Smooth muscle cell (in vitro differentiated cells): ENCODE measurements around the gene YPEL5. TPM values are rescaled to one million over a fixed set of nuclear protein-coding genes. Genes with fewer than 3 reads are reported as not detected.
A peak's percentile ranks its signal among the peaks of the same experiment; 100 is the strongest.

ENCODE experiments used
- DNase-seq: peaks from one replicate; lab custom pipeline; 2025; ENCODE audit not compliant: unreplicated experiment; lab: John Stamatoyannopoulos, UW
- H2AFZ ChIP-seq: fragments of 200-600 bp; sonication (generic); 2 replicates; pipeline ENCODE4 v1.6.0; 2016; ENCODE audit warnings: antibody characterized with exemption, low read depth, mild to moderate bottlenecking
- H3F3A ChIP-seq: fragments of 200-600 bp; sonication (generic); 2 replicates; pipeline ENCODE4 v1.6.0; 2017; ENCODE audit warnings: antibody characterized with exemption, low read depth
- H3K27ac ChIP-seq: fragments of 200-600 bp; sonication (generic); 2 replicates; pipeline ENCODE4 v1.5.1; 2016; ENCODE audit warnings: low read depth, mild to moderate bottlenecking
- H3K27me3 ChIP-seq: fragments of 200-600 bp; sonication (generic); 2 replicates; pipeline ENCODE4 v1.6.1; 2016; ENCODE audit warnings: low read depth, mild to moderate bottlenecking
- H3K36me3 ChIP-seq: fragments of 200-600 bp; sonication (generic); 2 replicates; pipeline ENCODE4 v1.5.1; 2016; ENCODE audit warnings: low read depth
- H3K4me1 ChIP-seq: fragments of 200-600 bp; sonication (generic); 2 replicates; pipeline ENCODE4 v1.5.1; 2016; ENCODE audit warnings: low read depth
- H3K4me2 ChIP-seq: fragments of 200-600 bp; sonication (generic); 2 replicates; pipeline ENCODE4 v1.6.0; 2016; ENCODE audit warnings: mild to moderate bottlenecking
- H3K4me3 ChIP-seq: fragments of 200-600 bp; sonication (generic); 2 replicates; pipeline ENCODE4 v1.5.1; 2016; ENCODE audit warnings: mild to moderate bottlenecking
- H3K79me2 ChIP-seq: fragments of 200-600 bp; sonication (generic); 2 replicates; pipeline ENCODE4 v1.6.0; 2016; ENCODE audit warnings: low read depth, mild to moderate bottlenecking
- H3K9ac ChIP-seq: fragments of 200-600 bp; sonication (generic); 2 replicates; pipeline ENCODE4 v1.6.0; 2016; ENCODE audit warnings: low read depth
- H3K9me3 ChIP-seq: fragments of 200-600 bp; sonication (generic); replicated peaks from 2 replicates; pipeline ENCODE4 v1.5.1; 2016; ENCODE audit warnings: low read depth
- H4K20me1 ChIP-seq: fragments of 200-600 bp; sonication (generic); 2 replicates; pipeline ENCODE4 v1.6.0; 2016; ENCODE audit warnings: low read depth
- CTCF ChIP-seq: fragments of 200-600 bp; sonication (generic); IDR thresholded peaks from 2 replicates; pipeline ENCODE4 v1.5.1; 2017; ENCODE audit warnings: borderline replicate concordance, mild to moderate bottlenecking, antibody characterized with exemption; ENCODE audit not compliant: insufficient read depth, poor library complexity, severe bottlenecking
- WGBS: methylation state at CpG from one replicate; pipeline ENCODE4 v1.1.7; 2016; ENCODE audit warnings: low lambda C conversion rate; 5-methylcytosine and 5-hydroxymethylcytosine counted together
- polyA plus RNA-seq: library from polyadenylated mRNA; unstranded; fragments of >200 nt; fragmentation: Nextera tagmentation; extraction: Ambion mirVana; gene quantifications from 2 replicates; pipeline ENCODE4 v1.2.1, GENCODE V29; 2016
- total RNA-seq: library from RNA; depleted of rRNA; stranded (reverse); fragments of >200 nt; gene quantifications from 2 replicates; pipeline ENCODE4 v1.2.3, GENCODE V29; 2014

The YPEL5 gene
- total and polyA plus RNA-seq, 2 experiments from 2014 or later: 95.7 to 155 TPM

- H3K79me2 ChIP-seq: no peaks in the 10 kb centered on the region
- peak; percentile 84 for TF ChIP-seq CTCF
- H3K4me1 ChIP-seq: no peaks in the 10 kb centered on the region
- no peak overlapping the region for H3K9ac ChIP-seq
- no peaks in the 10 kb centered on the region for H3K36me3 ChIP-seq
- no peaks in the 10 kb centered on the region for H3K9me3 ChIP-seq
- DNase-seq: no peak
- WGBS: 21% methylated on average over 7 of the region's 7 CpGs
- H3K4me2 ChIP-seq: no peak overlapping the region
- no peak overlapping the region for H2AFZ ChIP-seq
- peak overlapping the region; percentile 71 for H3K27ac ChIP-seq
- no peak overlapping the region for H3K4me3 ChIP-seq
- no peaks in the 10 kb centered on the region for H3K27me3 ChIP-seq
- peaks cover 32% of the 10 kb centered on the region for H4K20me1 ChIP-seq
- H3F3A ChIP-seq: peaks cover 21% of the 10 kb centered on the region
These were observed 18.3 kb downstream of the YPEL5 start for GRCh38 chr2:30165050-30165520.

- H4K20me1 ChIP-seq: peaks cover 26% of the 10 kb centered on the region
- no peaks in the 10 kb centered on the region for H3K4me1 ChIP-seq
- no peak overlapping the region for H3K27ac ChIP-seq
- no peaks in the 10 kb centered on the region for H3K79me2 ChIP-seq
- no peaks in the 10 kb centered on the region for H3K27me3 ChIP-seq
- H3K9me3 ChIP-seq: no peaks in the 10 kb centered on the region
- no peaks in the 10 kb centered on the region for H3K36me3 ChIP-seq
- WGBS: 93% methylated on average over 4 of the region's 4 CpGs
- H3K9ac ChIP-seq: no peak overlapping the region
- no peak overlapping the region for H3K4me3 ChIP-seq
- no peak for TF ChIP-seq CTCF
- no peak overlapping the region for H3K4me2 ChIP-seq
- H2AFZ ChIP-seq: no peak overlapping the region
- no peak for DNase-seq
- H3F3A ChIP-seq: peaks cover 21% of the 10 kb centered on the region
These were observed 18.8 kb downstream of the YPEL5 start for GRCh38 chr2:30165617-30166016.

- TF ChIP-seq CTCF: no peak
- DNase-seq: no peak
- H2AFZ ChIP-seq: no peak overlapping the region
- H3K79me2 ChIP-seq: no peaks in the 10 kb centered on the region
- no peak overlapping the region for H3K4me3 ChIP-seq
- no peaks in the 10 kb centered on the region for H3K27me3 ChIP-seq
- H4K20me1 ChIP-seq: no peaks in the 10 kb centered on the region
- 100% methylated on average over 1 of the region's 1 CpG for WGBS
- no peak overlapping the region for H3K27ac ChIP-seq
- H3F3A ChIP-seq: no peaks in the 10 kb centered on the region
- H3K4me2 ChIP-seq: no peak overlapping the region
- no peaks in the 10 kb centered on the region for H3K9me3 ChIP-seq
- no peaks in the 10 kb centered on the region for H3K36me3 ChIP-seq
- H3K4me1 ChIP-seq: no peaks in the 10 kb centered on the region
- H3K9ac ChIP-seq: no peak overlapping the region
These were observed 25.8 kb downstream of the YPEL5 start for GRCh38 chr2:30172627-30173026.

GRCh38 chr2:30177440-30177839 lies 30.6 kb downstream of the YPEL5 start:
- Histone ChIP-seq H3K4me2 (no peak overlapping the region), H3K79me2 (no peaks in the 10 kb centered on the region), H3K9ac (no peak overlapping the region), H3K4me1 (no peaks in the 10 kb centered on the region), H3K27ac (no peak overlapping the region), H4K20me1 (no peaks in the 10 kb centered on the region), H3F3A (no peaks in the 10 kb centered on the region), H3K4me3 (no peak overlapping the region), H3K36me3 (no peaks in the 10 kb centered on the region), H2AFZ (no peak overlapping the region), H3K9me3 (no peaks in the 10 kb centered on the region), H3K27me3 (no peaks in the 10 kb centered on the region)
- TF ChIP-seq CTCF: no peak
- no peak for DNase-seq
- WGBS: 97% methylated on average over 3 of the region's 3 CpGs
